Amniotic epithelial cell (primary cell): Measurements from ENCODE around the gene ZSCAN5A.
"Not testable (repeated sequence)": the region's sequence is repeated elsewhere in the genome, so short reads cannot be mapped to it uniquely, and the experiment has no call there.

Experiments
- DNase-seq: peaks from one replicate; pipeline ENCODE4 v3.0.0-alpha.2; 2010; ENCODE audit warnings: low read depth

Gene ZSCAN5A

DNA sequence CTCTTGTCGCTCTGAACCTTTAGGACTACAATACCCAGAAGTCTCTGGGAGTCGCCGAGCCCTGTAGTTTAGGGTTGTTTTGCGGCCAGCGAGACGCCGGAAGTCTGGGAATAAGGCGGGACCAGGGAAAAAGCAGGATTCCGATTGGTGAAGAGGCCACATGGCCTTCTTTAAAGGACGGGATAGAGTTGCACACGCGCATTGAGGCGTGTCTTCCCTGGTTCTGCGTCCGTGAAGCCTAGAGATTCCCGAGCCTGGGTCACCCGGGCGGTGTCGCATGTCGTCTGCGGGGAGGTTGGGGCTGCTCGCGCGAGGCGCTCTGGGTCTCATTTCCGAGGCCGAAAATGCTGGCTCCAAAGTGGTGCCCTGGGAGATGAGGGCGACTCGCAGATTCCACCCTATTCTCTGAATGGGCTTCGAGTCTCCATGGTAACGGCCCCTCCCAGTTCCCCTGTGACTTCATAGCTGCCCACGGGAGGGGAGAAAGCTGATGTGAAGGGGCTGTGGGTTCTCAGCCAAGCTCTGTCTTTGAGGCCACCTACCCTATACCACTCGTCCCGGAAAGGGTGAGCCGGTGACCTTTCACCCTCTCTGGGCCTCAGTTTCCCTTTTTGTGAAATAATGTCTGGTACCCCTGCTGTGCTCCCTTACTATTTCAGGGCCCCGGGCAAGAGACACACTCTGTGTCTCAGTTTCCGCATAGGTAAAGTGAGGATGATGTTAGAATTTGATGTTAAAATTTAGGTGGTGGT lies 614 bp upstream of the ZSCAN5A start:
- DNase-seq = peak; percentile 98

GRCh38 chr19:56314018-56314380 lies 640 bp downstream of the ZSCAN5A start:
- DNase-seq = no peak

- DNase-seq = peak; percentile 17
Measured at GRCh38 chr19:56312787-56313657, 1.6 kb downstream of the ZSCAN5A start.

DNA sequence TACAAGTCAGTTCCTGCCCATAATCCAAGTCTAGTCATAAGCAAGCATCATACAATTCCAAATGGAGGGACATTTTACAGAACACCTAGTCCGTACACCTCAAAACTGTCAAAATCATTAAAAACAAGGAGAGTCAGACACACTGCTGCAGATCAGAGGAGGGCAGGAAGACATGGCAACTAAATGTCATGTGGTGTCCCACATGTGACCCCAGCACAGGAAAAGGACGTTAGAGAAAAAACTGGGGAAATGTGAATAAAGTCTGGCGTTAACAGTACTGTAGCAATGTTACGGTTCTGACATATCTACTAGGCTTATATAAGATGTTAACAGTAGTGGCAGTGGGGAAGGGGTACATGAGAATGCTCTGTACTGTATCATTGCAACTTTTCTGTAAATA lies 2.3 kb downstream of the ZSCAN5A start:
- DNase-seq = no peak

DNA sequence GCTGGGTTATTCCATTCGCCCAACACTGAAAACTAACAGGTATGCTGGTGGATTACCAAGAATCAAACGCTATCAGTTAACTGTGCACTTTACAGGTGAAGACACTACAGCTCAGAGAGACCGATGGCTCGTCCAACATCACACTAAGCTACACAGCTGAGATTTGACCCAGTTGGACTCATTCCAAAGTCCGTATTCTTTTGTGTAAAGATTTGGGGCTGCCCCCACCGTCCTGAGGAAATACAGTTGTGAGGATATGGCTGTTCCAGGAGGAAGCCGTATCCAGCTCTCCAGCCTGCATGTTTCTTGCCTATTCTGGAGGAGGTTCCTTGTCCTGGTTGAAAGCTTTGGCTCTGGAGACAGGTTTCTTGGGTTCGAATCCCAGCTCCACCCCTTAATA lies 4.2 kb downstream of the ZSCAN5A start:
- no peak for DNase-seq

DNA sequence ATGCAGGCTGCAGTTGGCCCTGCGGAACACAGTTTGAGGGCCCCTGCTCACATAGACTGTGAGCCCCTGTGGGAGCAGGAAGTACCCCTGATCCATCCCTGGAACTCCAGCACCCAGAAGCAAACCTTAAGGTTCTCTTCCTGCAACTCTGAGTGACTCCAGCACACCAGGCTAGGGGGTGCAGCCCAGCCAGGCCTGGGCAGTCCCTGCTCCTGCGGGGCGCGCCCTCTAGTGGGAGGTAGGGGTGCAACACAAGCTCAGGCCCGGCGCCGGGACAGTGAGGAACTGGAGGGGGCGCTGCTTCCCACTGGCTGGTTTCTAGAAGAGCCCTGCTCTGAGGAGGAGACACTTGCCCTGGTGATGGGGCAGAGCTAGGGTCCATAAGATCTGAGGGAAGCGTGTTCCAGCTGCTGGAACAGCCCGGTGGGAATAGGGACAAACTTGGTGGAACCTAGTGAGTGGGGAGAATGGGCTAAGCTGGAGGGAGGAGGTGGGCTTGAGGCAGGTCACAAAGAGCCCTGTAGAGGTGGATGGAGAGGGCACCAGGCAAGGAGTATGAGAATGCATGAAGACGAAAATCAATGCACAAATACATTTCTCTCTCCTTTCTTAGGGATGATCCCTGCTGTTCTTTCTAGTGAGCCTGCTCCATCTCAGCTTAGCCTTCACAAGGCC lies 5.0 kb downstream of the ZSCAN5A start:
- peak; percentile 21 for DNase-seq

DNA sequence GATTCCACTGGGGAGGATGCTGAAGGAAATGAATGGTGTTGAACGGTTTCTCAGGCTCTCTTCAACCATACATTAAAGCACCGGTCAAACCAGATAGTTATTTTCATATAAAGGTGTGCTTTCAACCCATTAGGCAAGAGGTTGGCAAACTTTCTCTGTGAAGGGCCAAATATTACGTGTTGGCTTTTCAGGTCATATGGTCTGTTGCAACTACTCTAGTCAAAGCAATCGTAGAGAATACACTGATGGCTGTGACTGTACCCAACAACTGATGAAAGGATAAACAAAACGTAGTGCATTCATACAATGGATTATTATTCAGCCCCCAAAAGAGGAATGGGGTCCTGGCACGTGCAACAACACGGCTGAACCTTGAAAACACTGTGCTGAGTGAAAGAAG lies 5.8 kb downstream of the ZSCAN5A start:
- DNase-seq = no peak

GRCh38 chr19:56307062-56307461 lies 7.6 kb downstream of the ZSCAN5A start:
- DNase-seq = not testable (repeated sequence)

DNA sequence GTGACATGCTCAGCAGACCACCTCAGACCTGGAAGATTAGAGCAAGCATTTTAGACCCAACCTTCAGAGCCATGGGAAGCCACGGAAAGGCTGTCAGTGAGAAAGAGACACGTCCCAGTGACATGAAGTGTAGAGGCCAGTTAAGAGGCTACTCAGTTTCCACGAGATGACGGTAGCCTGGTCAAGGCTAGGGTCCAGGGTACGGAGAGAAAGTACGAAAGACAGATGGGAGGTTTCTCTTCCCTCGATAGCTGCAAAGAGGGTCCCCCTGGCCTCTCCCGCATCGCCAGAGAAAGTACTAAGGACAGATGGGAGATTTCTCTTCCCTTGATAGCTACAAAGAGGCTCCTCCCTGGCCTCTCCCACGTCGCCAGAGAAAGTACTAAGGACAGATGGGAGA lies 8.6 kb downstream of the ZSCAN5A start:
- DNase-seq = no peak

GRCh38 chr19:56304243-56304642 lies 10.4 kb downstream of the ZSCAN5A start:
- no peak for DNase-seq

- DNase-seq = no peak
Measured at GRCh38 chr19:56301886-56302620, 12.6 kb downstream of the ZSCAN5A start.

GRCh38 chr19:56301155-56301554 lies 13.5 kb downstream of the ZSCAN5A start:
- DNase-seq = peak; percentile 3

DNA sequence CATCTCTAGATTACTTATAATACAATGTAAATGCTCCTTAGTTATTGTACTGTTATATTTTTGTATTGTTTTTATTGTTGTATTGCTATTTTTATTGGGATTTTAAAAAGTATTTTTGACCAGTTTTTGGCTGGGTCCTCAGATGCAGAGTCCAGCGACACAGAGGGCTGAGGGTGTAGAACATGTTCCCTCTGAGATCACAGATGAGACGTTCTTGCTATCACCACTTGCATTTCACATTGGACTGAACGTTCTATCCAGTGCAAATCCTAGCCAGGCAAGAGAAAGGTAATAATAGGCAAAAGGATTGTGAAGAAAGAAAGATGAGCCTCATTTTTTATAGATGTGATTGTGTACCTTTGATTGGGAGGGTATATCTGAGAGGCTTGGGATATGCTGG lies 15.0 kb downstream of the ZSCAN5A start:
- no peak for DNase-seq

- DNase-seq = no peak
Measured at GRCh38 chr19:56297010-56297409, 17.6 kb downstream of the ZSCAN5A start.

DNA sequence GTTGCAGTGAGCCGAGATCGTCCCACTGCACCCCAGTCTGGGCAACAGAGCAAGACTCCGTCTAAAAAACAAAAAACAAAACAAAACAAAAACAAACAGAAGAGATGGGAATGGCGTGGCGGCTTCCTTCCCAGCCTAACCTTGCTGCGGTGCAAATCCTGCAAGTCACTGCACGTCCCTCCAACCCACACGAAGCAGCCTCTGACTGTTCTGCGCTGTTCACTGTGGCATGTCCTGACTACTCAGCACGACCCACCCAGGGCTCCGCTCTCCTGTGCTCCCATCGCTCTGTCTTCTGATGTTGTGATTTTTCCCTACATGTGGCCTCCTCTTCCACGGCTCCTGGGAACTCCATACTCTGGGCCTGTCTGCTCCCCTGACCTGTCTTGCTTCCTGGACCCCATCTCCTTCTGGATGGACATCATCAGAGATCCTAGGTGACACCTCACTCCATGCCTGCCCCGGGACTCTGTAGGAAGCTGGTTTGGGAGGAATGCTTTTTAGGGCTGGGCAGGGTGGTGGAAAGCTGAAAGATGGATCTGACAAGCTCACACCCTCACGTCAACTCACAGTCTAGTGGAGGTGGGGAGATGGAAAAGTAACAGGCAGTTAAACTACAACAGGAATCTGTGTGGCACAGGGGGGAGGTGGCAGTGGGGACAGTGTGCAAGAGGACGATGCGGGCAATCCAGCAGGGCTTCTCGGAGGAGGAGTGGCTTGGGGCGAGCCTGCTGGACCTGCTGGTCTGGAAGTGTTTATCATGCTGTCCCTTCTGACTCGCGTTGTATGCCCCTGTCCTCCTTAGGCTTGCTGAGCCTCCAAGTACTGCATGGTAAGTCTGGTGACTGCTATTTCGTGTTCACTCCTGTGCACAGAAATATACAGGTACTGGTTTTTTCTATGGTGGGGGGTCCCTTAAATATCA lies 18.8 kb downstream of the ZSCAN5A start:
- no peak for DNase-seq

DNA sequence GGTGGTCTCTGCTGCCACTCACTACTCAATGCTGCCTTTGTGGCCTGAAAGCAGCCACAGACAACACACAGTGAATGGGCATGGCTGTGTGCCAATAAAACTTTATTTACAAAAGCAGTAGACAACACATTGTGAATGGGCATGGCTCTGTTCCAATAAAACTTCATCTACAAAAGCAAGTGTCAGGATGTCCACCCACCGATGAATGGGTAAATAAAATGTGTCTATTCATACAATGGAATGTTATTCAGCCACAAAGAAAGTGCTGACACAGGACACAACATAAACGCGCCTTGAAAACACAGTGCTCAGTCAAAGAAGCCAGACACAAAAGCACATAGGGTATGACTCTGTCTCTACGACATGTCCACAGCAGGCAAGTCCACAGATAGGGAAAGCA lies 20.1 kb downstream of the ZSCAN5A start:
- peak; percentile 22 for DNase-seq

- peak; percentile 16 for DNase-seq
Measured at GRCh38 chr19:56291867-56292266, 22.8 kb downstream of the ZSCAN5A start.

- DNase-seq = no peak
Measured at GRCh38 chr19:56290104-56290503, 24.5 kb downstream of the ZSCAN5A start.

- DNase-seq = no peak
Measured at GRCh38 chr19:56284746-56285145, 29.9 kb downstream of the ZSCAN5A start.

GRCh38 chr19:56282809-56283208 lies 31.8 kb downstream of the ZSCAN5A start:
- DNase-seq = no peak

DNA sequence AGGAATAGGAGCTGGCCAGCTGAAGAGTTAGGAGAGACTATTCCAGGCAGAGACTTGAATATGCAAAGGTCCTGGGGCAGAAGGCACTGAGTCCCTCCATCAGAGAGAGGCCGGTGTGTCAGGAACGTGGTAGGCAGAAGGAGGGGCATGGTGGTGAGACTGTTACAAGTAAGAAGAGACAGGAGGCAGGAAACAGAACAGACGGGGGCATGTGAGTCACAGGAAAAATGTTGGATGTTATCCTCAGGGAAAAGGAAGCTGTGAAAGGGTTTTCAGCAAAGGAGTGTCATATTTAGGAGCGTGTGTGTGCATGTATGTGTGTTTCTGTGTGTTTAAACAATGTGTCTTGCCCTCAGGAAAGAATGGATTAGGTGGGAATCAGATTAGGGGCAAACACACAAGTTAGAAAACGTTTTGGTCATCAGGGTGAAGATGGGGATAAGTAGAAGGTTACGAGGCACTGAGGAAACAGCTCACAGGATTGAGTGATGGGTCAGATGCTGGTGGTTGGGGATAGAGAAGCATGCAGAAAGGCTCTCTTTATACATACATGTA lies 41.0 kb downstream of the ZSCAN5A start:
- DNase-seq = peak; percentile 4
